Endothelial cell of umbilical vein (primary cell): ENCODE data around the gene XPO6. TPM values are rescaled to one million over a fixed set of nuclear protein-coding genes. Genes with fewer than 3 reads are reported as not detected.

Source experiments
- BruUV-seq: library from RNA; stranded (reverse); fragments of 400-500 nt; replicated peaks from 2 replicates; lab custom pipeline; 2021; lab: Mats Ljungman, UMichigan
- CTCF ChIA-PET: fragments of 300-600, 350-600 bp; sonication (Branson Sonifier 250); formaldehyde crosslinking; loops from one replicate; lab custom pipeline; 2021; ENCODE audit warnings: antibody characterized with exemption, inconsistent platforms; lab: Charles Lee
- POLR2A ChIA-PET: fragments of 300-600, 350-600 bp; sonication (Branson Sonifier 250); formaldehyde crosslinking; loops from one replicate; lab custom pipeline; 2021; ENCODE audit warnings: antibody characterized with exemption, inconsistent platforms; lab: Charles Lee
- DNase-seq: peaks from one replicate; pipeline ENCODE4 v3.0.0-alpha.2; 2011; ENCODE audit warnings: low read depth, low spot score
- FAIRE-seq: peaks from 2 replicates; lab custom pipeline; 2011; peaks lifted over from hg19 to GRCh38; lab: Jason Lieb, UNC
- H2AFZ ChIP-seq: 2 replicates; pipeline ENCODE4 v1.6.0; 2012; ENCODE audit warnings: low read depth, low read length, control low read depth, inconsistent platforms
- H3K27ac ChIP-seq: 2 replicates; pipeline ENCODE4 v1.5.1; 2011; ENCODE audit warnings: low read depth, mild to moderate bottlenecking, control low read depth, low read length, moderate library complexity; ENCODE audit not compliant: insufficient read depth
- H3K27me3 ChIP-seq, 2 experiments: 2 replicates each; pipeline versions ENCODE4 v1.6.0 to v1.6.1; 2011; ENCODE audit warnings: low read length in 2 of 2, mixed read lengths in 1 of 2; ENCODE audit not compliant: control insufficient read depth in 2 of 2, insufficient read depth in 2 of 2
- H3K36me3 ChIP-seq, 2 experiments: 2 replicates in 1 of 2; 3 replicates in 1 of 2; pipeline ENCODE4 v1.5.1; 2011; ENCODE audit warnings: low read length in 2 of 2, mild to moderate bottlenecking in 1 of 2, moderate library complexity in 1 of 2; ENCODE audit not compliant: control insufficient read depth in 2 of 2, insufficient read depth in 2 of 2; ENCODE audit errors: extremely low read depth in 1 of 2
- H3K4me1 ChIP-seq: 3 replicates; pipeline ENCODE4 v1.5.1; 2011; ENCODE audit warnings: mild to moderate bottlenecking, low read length; ENCODE audit not compliant: control insufficient read depth, insufficient read depth; ENCODE audit errors: extremely low read depth
- H3K4me2 ChIP-seq: 2 replicates; pipeline ENCODE4 v1.6.1; 2011; ENCODE audit warnings: low read length, control low read depth, mixed read lengths; ENCODE audit not compliant: insufficient read depth
- H3K4me3 ChIP-seq, 3 experiments: fragments of 200-600 bp in 1 of 3; sonication (generic), shearing (Covaris generic) in 1 of 3; replicated peaks in 1 of 3; 2 replicates each; pipeline ENCODE4 v1.5.1; 2011 to 2016; ENCODE audit warnings: control low read depth in 3 of 3, low read length in 3 of 3, mild to moderate bottlenecking in 2 of 3, inconsistent platforms in 1 of 3, low read depth in 1 of 3, moderate library complexity in 1 of 3; ENCODE audit not compliant: insufficient read depth in 1 of 3
- H3K79me2 ChIP-seq: 2 replicates; pipeline ENCODE4 v1.6.0; 2012; ENCODE audit warnings: low read length, inconsistent platforms; ENCODE audit not compliant: control insufficient read depth, insufficient read depth
- H3K9ac ChIP-seq: replicated peaks from 2 replicates; pipeline ENCODE3; 2011; ENCODE audit warnings: low read length, control low read depth; ENCODE audit not compliant: insufficient read depth; ENCODE audit errors: extremely low read depth
- H3K9me1 ChIP-seq: replicated peaks from 3 replicates; pipeline ENCODE4 v1.6.0; 2011; ENCODE audit warnings: mild to moderate bottlenecking, low read length; ENCODE audit not compliant: control insufficient read depth, insufficient read depth; ENCODE audit errors: extremely low read depth
- H3K9me3 ChIP-seq: replicated peaks from 2 replicates; pipeline ENCODE4 v1.5.1; 2012; ENCODE audit warnings: low read length, inconsistent platforms; ENCODE audit not compliant: control insufficient read depth, insufficient read depth
- H4K20me1 ChIP-seq: replicated peaks from 2 replicates; pipeline ENCODE3; 2011; ENCODE audit warnings: mild to moderate bottlenecking, low read length; ENCODE audit not compliant: control insufficient read depth, insufficient read depth; ENCODE audit errors: extremely low read depth
- FOS ChIP-seq: IDR thresholded peaks from 2 replicates; pipeline ENCODE4 v1.6.1; 2011; ENCODE audit warnings: mild to moderate bottlenecking, low read length, moderate library complexity, borderline replicate concordance; ENCODE audit not compliant: insufficient read depth
- GATA2 ChIP-seq: IDR thresholded peaks from 2 replicates; pipeline ENCODE4 v1.7.0; 2011; ENCODE audit warnings: low read depth, mild to moderate bottlenecking, moderate library complexity, mixed read lengths, low read length; ENCODE audit not compliant: insufficient read length, insufficient read depth
- JUN ChIP-seq: IDR thresholded peaks from 2 replicates; pipeline ENCODE4 v1.6.1; 2011; ENCODE audit warnings: borderline replicate concordance, low read depth; ENCODE audit not compliant: insufficient read length, insufficient read depth
- MYC ChIP-seq: IDR thresholded peaks from one replicate; pipeline ENCODE4 v1.6.1; 2011; ENCODE audit warnings: mild to moderate bottlenecking, low read depth, low read length
- POLR2A ChIP-seq: IDR thresholded peaks from 2 replicates; pipeline ENCODE4 v1.6.1; 2012; ENCODE audit warnings: low read depth, mild to moderate bottlenecking, control low read depth, low read length
- dilution Hi-C: fragments of 300-500 bp; cut with MboI; formaldehyde crosslinking; loops from one replicate; pipeline ENCODE4 v1.15.0; 2019; ENCODE audit warnings: low sequenced_read_pairs; ENCODE audit not compliant: extremely low pct_ligation_motif_present
- intact Hi-C: fragments of 100-400 bp; cut with micrococcal nuclease; formaldehyde crosslinking; loops from one replicate; pipeline ENCODE4 v1.10.0; 2022
- polyA plus RNA-seq, 4 experiments: library from polyadenylated mRNA; depleted of rRNA in 3 of 4; stranded (reverse) in 3 of 4; unstranded in 1 of 4; fragments of >200 nt; gene quantifications; 2 replicates each; pipeline versions ENCODE4 v1.2.1 to v1.2.3, GENCODE V29; 2011 to 2012; ENCODE audit warnings: missing spikeins in 1 of 4
- total RNA-seq: library from RNA; stranded (reverse); gene quantifications from 2 replicates; pipeline ENCODE4 v1.2.3, GENCODE V29; 2021
- TF ChIP-seq, protein P1 (sequence below), 2 donors: IDR thresholded peaks; 1 replicate in 1 of 2; 2 replicates in 1 of 2; pipeline ENCODE4 v1.5.1; 2011; ENCODE audit warnings: low read length in 2 of 2, mild to moderate bottlenecking in 2 of 2, moderate library complexity in 2 of 2, control low read depth in 1 of 2, inconsistent platforms in 1 of 2, low read depth in 1 of 2; ENCODE audit not compliant: insufficient read depth in 1 of 2; ENCODE audit errors: extremely low read depth in 1 of 2

The XPO6 gene
- total and polyA plus RNA-seq, 2 donors (not counting 3 experiments of a cell fraction or from before 2014, with no cell fraction given): 170 to 272 TPM

DNA sequence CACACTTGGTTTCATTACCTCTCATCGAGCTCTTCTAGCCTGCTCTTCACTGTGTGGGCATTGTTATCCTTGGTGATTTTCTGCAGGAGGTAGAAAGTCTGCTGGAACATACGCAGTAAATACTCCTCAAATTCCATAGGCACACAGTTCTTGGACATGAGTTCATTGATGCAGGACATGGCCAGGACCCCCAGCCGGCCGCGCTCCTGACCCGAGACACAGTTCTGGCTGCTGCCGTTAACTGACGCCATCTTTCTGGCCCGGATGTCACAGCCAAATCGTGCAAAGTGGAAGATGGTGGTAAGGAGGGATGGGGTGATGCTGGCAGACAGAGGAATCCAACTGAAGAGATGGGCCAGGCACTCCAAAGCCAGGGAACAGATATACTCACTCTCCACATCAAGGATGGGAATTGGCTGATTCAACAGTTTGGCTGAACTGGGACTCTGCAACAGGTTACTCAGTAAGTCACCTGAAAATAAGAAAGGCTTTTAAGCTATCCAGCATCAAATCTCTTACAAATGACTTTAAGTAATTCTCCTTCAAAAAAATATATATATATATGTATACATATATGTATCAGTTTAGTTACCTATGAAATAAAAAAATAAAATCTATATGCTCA, 55.6 kb downstream of the XPO6 start:
- CTCF ChIA-PET: no interaction called here
- DNase-seq: no peak
- no peak for TF ChIP-seq GATA2
- TF ChIP-seq MYC: no peak
- TF ChIP-seq POLR2A: no peak
- TF ChIP-seq, protein P1, sequence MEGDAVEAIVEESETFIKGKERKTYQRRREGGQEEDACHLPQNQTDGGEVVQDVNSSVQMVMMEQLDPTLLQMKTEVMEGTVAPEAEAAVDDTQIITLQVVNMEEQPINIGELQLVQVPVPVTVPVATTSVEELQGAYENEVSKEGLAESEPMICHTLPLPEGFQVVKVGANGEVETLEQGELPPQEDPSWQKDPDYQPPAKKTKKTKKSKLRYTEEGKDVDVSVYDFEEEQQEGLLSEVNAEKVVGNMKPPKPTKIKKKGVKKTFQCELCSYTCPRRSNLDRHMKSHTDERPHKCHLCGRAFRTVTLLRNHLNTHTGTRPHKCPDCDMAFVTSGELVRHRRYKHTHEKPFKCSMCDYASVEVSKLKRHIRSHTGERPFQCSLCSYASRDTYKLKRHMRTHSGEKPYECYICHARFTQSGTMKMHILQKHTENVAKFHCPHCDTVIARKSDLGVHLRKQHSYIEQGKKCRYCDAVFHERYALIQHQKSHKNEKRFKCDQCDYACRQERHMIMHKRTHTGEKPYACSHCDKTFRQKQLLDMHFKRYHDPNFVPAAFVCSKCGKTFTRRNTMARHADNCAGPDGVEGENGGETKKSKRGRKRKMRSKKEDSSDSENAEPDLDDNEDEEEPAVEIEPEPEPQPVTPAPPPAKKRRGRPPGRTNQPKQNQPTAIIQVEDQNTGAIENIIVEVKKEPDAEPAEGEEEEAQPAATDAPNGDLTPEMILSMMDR (IDR thresholded peaks at IDR 0.05; ENCODE audit: extremely low read depth in 1 of 2, insufficient read depth in 1 of 2, low read depth in 1 of 2, low read length in 2 of 2): no peak
- no peak for TF ChIP-seq JUN
- TF ChIP-seq FOS: no peak
- H3K4me1 ChIP-seq: no peaks in the 10 kb centered on the region
- no peak overlapping the region for H3K4me2 ChIP-seq
- peaks cover 41% of the 10 kb centered on the region for H3K79me2 ChIP-seq
- no peak overlapping the region for H2AFZ ChIP-seq
- H3K9me1 ChIP-seq: no peaks in the 10 kb centered on the region
- no peak overlapping the region for H3K4me3 ChIP-seq
- no peaks in the 10 kb centered on the region for H3K27me3 ChIP-seq
- no peaks in the 10 kb centered on the region for H3K9me3 ChIP-seq
- dilution Hi-C loops (no loop called here), intact Hi-C loops (no loop called here)
- no peaks in the 10 kb centered on the region for H4K20me1 ChIP-seq
- BruUV-seq: no TSS peak
- peaks cover 14 to 16% of the 10 kb centered on the region in 2 experiments for H3K36me3 ChIP-seq
- no peak overlapping the region for H3K27ac ChIP-seq
- POLR2A ChIA-PET: no interaction called here
- FAIRE-seq: no peak
- H3K9ac ChIP-seq: no peak overlapping the region
